SK-N-SH treated with all-trans-retinoic acid at 6 μM for 48 hours (cell line): ENCODE results near the gene TAS2R41.

Source experiments
- ARNTL ChIP-seq: fragments of 450-650 bp; formaldehyde crosslinking; IDR thresholded peaks from 2 replicates; pipeline ENCODE4 v1.5.0; 2020; ENCODE audit warnings: low read depth, mild to moderate bottlenecking, moderate library complexity, borderline replicate concordance
- BACH2 ChIP-seq: fragments of 250-450 bp; sonication (Bioruptor Pico); IDR thresholded peaks from 2 replicates; pipeline ENCODE4 v1.9.0; 2021; ENCODE audit warnings: mild to moderate bottlenecking, borderline replicate concordance
- CREB5 ChIP-seq: fragments of 250-450 bp; sonication (Bioruptor Pico); IDR thresholded peaks from 2 replicates; pipeline ENCODE4 v1.5.1; 2020; ENCODE audit warnings: low read depth, mild to moderate bottlenecking, moderate library complexity
- OSR1 ChIP-seq: fragments of 250-450 bp; sonication (Bioruptor Pico); IDR thresholded peaks from 2 replicates; pipeline ENCODE4 v1.8.0; 2022; ENCODE audit warnings: moderate library complexity, mild to moderate bottlenecking, inconsistent platforms
- PATZ1 ChIP-seq: fragments of 250-450 bp; sonication (Bioruptor Pico); IDR thresholded peaks from 2 replicates; pipeline ENCODE4 v1.8.0; 2020; ENCODE audit warnings: mild to moderate bottlenecking, moderate library complexity, borderline replicate concordance
- RARB ChIP-seq: fragments of 250-450 bp; sonication (Bioruptor Pico); IDR thresholded peaks from 2 replicates; pipeline ENCODE4 v1.8.0; 2021; ENCODE audit warnings: mild to moderate bottlenecking, moderate library complexity
- TCF4 ChIP-seq: fragments of 250-450 bp; sonication (Bioruptor Pico); IDR thresholded peaks from 2 replicates; pipeline ENCODE4 v1.8.0; 2021; ENCODE audit warnings: mild to moderate bottlenecking, moderate library complexity, borderline replicate concordance
- ZFP30 ChIP-seq: fragments of 450-650 bp; formaldehyde crosslinking; IDR thresholded peaks from 2 replicates; pipeline ENCODE4 v1.5.0; 2022; ENCODE audit warnings: mild to moderate bottlenecking, moderate library complexity
- ZNF565 ChIP-seq: fragments of 450-650 bp; formaldehyde crosslinking; conservative IDR thresholded peaks from 2 replicates; pipeline ENCODE4 v1.5.0; 2020; ENCODE audit warnings: low read depth, mild to moderate bottlenecking, moderate library complexity

- no peak for TF ChIP-seq PATZ1 (CRISPR knock-in tag)
- TF ChIP-seq CREB5 (CRISPR knock-in tag), result no peak
- no peak for TF ChIP-seq RARB (CRISPR knock-in tag)
- no peak for TF ChIP-seq ZNF565 (CRISPR knock-in tag)
- TF ChIP-seq OSR1 (CRISPR knock-in tag), result no peak
- TF ChIP-seq BACH2 (CRISPR knock-in tag), result no peak
- no peak for TF ChIP-seq ARNTL (CRISPR knock-in tag)
- TF ChIP-seq ZFP30 (CRISPR knock-in tag), result no peak
- no peak for TF ChIP-seq TCF4 (CRISPR knock-in tag)
Measured at GRCh38 chr7:143435266-143435665, 42.4 kb upstream of the TAS2R41 start.
